AG10803 (cell line): Measurements from ENCODE around the gene NOS1.

Source experiments
- DNase-seq: peaks from one replicate; pipeline ENCODE4 v3.0.0; 2010; ENCODE audit warnings: low read depth
- H3K4me3 ChIP-seq: 2 replicates; pipeline ENCODE4 v1.5.1; 2011; ENCODE audit warnings: mild to moderate bottlenecking, low read length, control low read depth
- TF ChIP-seq, protein P1 (sequence below): conservative IDR thresholded peaks from 2 replicates; pipeline ENCODE4 v1.5.1; 2011; ENCODE audit warnings: mild to moderate bottlenecking, low read length, control low read depth, inconsistent platforms

Gene NOS1

DNA sequence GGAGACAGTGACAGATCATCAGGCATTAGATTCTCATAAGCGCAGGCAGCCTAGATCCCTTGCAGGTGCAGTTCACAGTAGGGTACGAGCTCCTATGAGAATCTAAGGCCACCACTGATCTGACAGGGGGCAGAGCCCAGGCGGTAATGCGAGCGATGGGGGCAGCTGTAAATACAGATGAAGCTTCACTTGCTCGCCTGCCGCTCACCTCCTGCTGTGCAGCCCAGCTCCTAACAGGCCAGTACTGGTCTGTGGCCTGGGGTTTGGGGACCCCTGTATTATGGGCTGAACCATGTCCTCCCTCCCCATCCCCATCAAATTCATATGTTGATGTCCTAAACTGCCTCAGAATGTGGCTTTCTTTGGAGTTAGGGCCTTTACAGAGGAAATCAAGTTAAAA, 63.2 kb downstream of the NOS1 start:
- no peak overlapping the region for H3K4me3 ChIP-seq
- no peak for DNase-seq
- TF ChIP-seq, protein P1, sequence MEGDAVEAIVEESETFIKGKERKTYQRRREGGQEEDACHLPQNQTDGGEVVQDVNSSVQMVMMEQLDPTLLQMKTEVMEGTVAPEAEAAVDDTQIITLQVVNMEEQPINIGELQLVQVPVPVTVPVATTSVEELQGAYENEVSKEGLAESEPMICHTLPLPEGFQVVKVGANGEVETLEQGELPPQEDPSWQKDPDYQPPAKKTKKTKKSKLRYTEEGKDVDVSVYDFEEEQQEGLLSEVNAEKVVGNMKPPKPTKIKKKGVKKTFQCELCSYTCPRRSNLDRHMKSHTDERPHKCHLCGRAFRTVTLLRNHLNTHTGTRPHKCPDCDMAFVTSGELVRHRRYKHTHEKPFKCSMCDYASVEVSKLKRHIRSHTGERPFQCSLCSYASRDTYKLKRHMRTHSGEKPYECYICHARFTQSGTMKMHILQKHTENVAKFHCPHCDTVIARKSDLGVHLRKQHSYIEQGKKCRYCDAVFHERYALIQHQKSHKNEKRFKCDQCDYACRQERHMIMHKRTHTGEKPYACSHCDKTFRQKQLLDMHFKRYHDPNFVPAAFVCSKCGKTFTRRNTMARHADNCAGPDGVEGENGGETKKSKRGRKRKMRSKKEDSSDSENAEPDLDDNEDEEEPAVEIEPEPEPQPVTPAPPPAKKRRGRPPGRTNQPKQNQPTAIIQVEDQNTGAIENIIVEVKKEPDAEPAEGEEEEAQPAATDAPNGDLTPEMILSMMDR: no peak

DNA sequence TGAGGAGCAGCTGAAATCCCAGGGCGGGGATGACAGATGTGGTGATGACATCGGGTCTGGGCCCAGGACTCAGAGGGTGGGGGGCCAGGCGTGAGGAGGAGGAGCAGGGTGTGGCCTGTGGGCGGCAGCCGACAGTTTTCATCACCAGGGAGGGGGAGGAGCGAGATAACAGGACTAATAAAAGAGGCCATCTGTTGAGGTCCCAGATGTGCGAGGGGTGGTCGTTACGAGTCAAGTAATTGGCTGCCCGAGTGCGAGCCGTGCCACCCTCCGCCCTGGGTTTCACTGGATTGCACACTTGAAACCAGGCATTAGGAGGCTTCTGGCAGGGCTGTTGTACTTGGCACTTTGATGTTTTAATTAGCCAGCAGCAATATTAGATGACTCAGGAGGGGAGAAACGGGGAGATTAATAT, 67.2 kb downstream of the NOS1 start:
- H3K4me3 ChIP-seq: no peak overlapping the region
- TF ChIP-seq, protein P1: no peak
- no peak for DNase-seq

DNA sequence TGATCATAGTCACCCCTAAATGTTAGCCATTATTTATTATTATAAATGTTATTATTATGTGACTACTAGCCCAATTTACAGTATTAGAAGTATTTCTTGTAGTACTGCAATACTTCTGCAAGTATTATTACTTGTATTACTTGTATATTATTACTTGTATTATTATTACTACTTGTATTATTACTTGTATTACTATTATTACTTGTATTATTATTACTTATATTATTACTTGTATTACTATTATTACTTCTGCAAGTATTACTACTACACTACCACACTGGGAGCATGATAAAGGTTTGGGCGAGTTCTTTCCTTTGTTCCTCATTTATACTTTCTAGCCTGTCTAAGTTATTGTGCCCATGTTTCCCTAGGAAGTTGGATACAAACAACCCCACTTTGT, 67.9 kb downstream of the NOS1 start:
- no peak overlapping the region for H3K4me3 ChIP-seq
- DNase-seq: no peak
- TF ChIP-seq, protein P1: no peak

DNA sequence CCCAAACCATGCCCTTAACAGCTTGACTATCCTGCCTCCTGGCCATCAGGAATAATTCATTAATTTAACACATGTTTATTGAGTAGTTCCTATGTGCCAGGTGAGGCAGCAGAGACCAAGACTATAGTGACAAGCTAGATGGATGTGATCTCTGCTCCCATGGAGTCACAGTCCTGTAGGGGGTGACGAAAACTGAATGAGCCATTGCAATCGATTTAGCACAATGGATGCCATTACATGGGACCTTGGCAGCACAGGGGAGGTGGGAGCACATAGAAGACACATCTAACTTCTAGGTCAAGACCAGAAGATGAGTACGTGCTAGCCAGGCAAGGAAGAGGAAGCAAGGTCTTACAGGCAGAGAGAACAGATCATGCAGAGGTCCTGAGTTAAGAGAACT, 68.7 kb downstream of the NOS1 start:
- no peak overlapping the region for H3K4me3 ChIP-seq
- DNase-seq: no peak
- TF ChIP-seq, protein P1: no peak

DNA sequence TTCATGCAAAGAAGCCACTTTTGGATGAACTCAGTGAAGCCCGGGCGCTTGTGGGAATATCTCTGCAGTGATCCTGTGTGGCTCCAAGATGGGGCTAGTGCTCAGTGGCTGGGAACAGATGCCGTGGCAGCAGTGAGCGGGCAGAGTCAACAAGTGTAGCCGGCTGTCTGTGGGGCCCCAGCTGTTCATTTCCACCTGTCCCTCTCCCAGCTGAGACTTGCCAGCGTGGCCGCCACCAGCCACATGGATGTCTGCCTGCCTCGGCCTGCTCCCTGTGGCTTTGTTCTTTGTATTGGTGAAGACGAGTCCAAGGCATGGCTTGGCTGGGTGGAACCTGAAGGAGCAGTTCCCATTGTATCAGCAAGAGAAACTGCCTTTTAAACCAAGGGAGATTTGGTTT, 77.3 kb downstream of the NOS1 start:
- no peak overlapping the region for H3K4me3 ChIP-seq
- DNase-seq: no peak
- TF ChIP-seq, protein P1: no peak

DNA sequence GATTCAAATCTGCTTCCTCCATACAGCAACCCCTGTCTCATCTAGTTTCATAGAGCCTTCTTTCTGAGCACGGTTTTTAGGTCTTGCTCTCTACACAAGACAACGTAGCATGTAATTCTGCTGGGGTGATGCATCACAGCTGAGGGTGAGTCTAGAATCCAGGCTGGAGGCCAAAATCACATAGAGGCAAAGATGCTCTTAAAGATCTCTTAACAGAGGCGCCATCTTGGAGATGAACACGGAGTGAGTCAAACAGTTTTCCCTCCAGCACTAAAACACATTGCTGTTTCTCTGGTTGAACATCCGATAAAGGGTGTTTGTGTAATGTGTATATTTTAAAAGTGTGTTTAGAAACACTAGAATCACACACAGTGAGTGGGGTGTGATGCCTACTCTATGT, 78.9 kb downstream of the NOS1 start:
- no peak for DNase-seq
- TF ChIP-seq, protein P1: no peak
- H3K4me3 ChIP-seq: no peak overlapping the region

DNA sequence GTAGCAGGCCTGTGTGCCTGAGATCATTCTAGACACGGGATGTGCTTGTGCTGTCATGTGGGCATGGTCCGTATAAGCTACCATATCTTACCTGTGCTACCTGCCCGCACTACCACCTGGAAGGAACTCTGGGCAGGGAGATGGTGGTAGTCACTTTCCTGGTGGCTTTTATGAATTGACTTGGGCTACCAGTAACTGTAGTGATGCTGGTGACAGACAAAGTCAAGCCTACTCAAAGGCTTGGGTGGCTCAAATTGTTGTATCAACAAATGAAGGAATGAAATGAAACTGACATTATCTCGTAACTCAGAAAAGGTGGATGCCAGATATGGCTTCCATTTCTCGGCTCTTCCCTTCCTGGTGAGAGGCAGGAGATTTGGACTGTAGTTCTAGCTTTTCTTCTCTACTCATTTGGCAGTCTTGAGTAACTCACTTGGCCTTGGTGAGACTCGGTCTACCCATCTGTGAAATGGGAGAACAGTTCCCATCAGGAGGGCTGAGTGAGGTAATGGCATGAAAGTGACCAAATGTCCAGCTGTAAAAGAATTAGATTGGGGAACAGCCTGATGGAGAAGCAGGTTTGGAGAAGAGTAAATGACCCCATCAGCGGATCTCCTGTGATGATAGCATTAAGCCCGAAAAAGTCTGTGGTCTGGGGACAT, 81.3 kb downstream of the NOS1 start:
- H3K4me3 ChIP-seq: no peak overlapping the region
- TF ChIP-seq, protein P1: no peak
- DNase-seq: no peak
